SK-N-SH treated with all-trans-retinoic acid at 6 μM for 48 hours (cell line): ENCODE measurements around the gene KIF21B.

Experiments used
- ATAC-seq: fragments of 200-7000 bp; cut with Tn5 transposase; 3 replicates; pipeline ENCODE4 v1.9.1; 2020; ENCODE audit warnings: mild to moderate bottlenecking, moderate library complexity
- ARNTL ChIP-seq: fragments of 450-650 bp; formaldehyde crosslinking; IDR thresholded peaks from 2 replicates; pipeline ENCODE4 v1.5.0; 2020; ENCODE audit warnings: low read depth, mild to moderate bottlenecking, moderate library complexity, borderline replicate concordance
- BACH2 ChIP-seq: fragments of 250-450 bp; sonication (Bioruptor Pico); IDR thresholded peaks from 2 replicates; pipeline ENCODE4 v1.9.0; 2021; ENCODE audit warnings: mild to moderate bottlenecking, borderline replicate concordance
- CREB5 ChIP-seq: fragments of 250-450 bp; sonication (Bioruptor Pico); IDR thresholded peaks from 2 replicates; pipeline ENCODE4 v1.5.1; 2020; ENCODE audit warnings: low read depth, mild to moderate bottlenecking, moderate library complexity
- CSDC2 ChIP-seq: fragments of 250-450 bp; sonication (Bioruptor Pico); IDR thresholded peaks from 2 replicates; pipeline ENCODE4 v1.5.0; 2020; ENCODE audit warnings: mild to moderate bottlenecking, moderate library complexity
- ESRRG ChIP-seq: fragments of 250-450 bp; sonication (Bioruptor Pico); IDR thresholded peaks from 2 replicates; pipeline ENCODE4 v1.6.1; 2021; ENCODE audit warnings: mild to moderate bottlenecking
- GLIS3 ChIP-seq: fragments of 250-450 bp; sonication (Bioruptor Pico); IDR thresholded peaks from 2 replicates; pipeline ENCODE4 v1.5.0; 2020; ENCODE audit warnings: mild to moderate bottlenecking, moderate library complexity
- ISL1 ChIP-seq: fragments of 250-450 bp; sonication (Bioruptor Pico); IDR thresholded peaks from 2 replicates; pipeline ENCODE4 v2.1.2; 2022; ENCODE audit warnings: mild to moderate bottlenecking, moderate library complexity
- OSR1 ChIP-seq: fragments of 250-450 bp; sonication (Bioruptor Pico); IDR thresholded peaks from 2 replicates; pipeline ENCODE4 v1.8.0; 2022; ENCODE audit warnings: moderate library complexity, mild to moderate bottlenecking, inconsistent platforms
- PPARA ChIP-seq: fragments of 250-450 bp; sonication (Bioruptor Pico); IDR thresholded peaks from 2 replicates; pipeline ENCODE4 v1.5.0; 2020; ENCODE audit warnings: mild to moderate bottlenecking, borderline replicate concordance
- RARB ChIP-seq: fragments of 250-450 bp; sonication (Bioruptor Pico); IDR thresholded peaks from 2 replicates; pipeline ENCODE4 v1.8.0; 2021; ENCODE audit warnings: mild to moderate bottlenecking, moderate library complexity
- SNAI2 ChIP-seq: fragments of 250-450 bp; sonication (Bioruptor Pico); IDR thresholded peaks from 2 replicates; pipeline ENCODE4 v1.5.0; 2020; ENCODE audit warnings: mild to moderate bottlenecking, moderate library complexity
- TCF4 ChIP-seq: fragments of 250-450 bp; sonication (Bioruptor Pico); IDR thresholded peaks from 2 replicates; pipeline ENCODE4 v1.8.0; 2021; ENCODE audit warnings: mild to moderate bottlenecking, moderate library complexity, borderline replicate concordance
- TSHZ2 ChIP-seq: fragments of 250-450 bp; sonication (Bioruptor Pico); IDR thresholded peaks from 2 replicates; pipeline ENCODE4 v1.5.0; 2020; ENCODE audit warnings: mild to moderate bottlenecking, moderate library complexity
- ZC3H10 ChIP-seq: fragments of 250-450 bp; sonication (Bioruptor Pico); IDR thresholded peaks from 2 replicates; pipeline ENCODE4 v1.5.1; 2021; ENCODE audit warnings: mild to moderate bottlenecking, moderate library complexity
- ZFP3 ChIP-seq: fragments of 250-450 bp; sonication (Bioruptor Pico); IDR thresholded peaks from 2 replicates; pipeline ENCODE4 v1.5.0; 2020; ENCODE audit warnings: mild to moderate bottlenecking, moderate library complexity
- ZFP30 ChIP-seq: fragments of 450-650 bp; formaldehyde crosslinking; IDR thresholded peaks from 2 replicates; pipeline ENCODE4 v1.5.0; 2022; ENCODE audit warnings: mild to moderate bottlenecking, moderate library complexity
- ZNF565 ChIP-seq: fragments of 450-650 bp; formaldehyde crosslinking; conservative IDR thresholded peaks from 2 replicates; pipeline ENCODE4 v1.5.0; 2020; ENCODE audit warnings: low read depth, mild to moderate bottlenecking, moderate library complexity
- ZNF70 ChIP-seq: fragments of 450-650 bp; formaldehyde crosslinking; IDR thresholded peaks from 2 replicates; pipeline ENCODE4 v1.5.0; 2020; ENCODE audit warnings: mild to moderate bottlenecking, moderate library complexity
- ZNF8 ChIP-seq: fragments of 450-650 bp; formaldehyde crosslinking; IDR thresholded peaks from 2 replicates; pipeline ENCODE4 v1.5.0; 2020; ENCODE audit warnings: mild to moderate bottlenecking, moderate library complexity
- TF ChIP-seq, protein P1 (sequence below): fragments of 250-450 bp; sonication (Bioruptor Pico); IDR thresholded peaks from 2 replicates; pipeline ENCODE4 v1.8.0; 2021; ENCODE audit warnings: low read depth, mild to moderate bottlenecking, moderate library complexity, borderline replicate concordance

Gene KIF21B

DNA sequence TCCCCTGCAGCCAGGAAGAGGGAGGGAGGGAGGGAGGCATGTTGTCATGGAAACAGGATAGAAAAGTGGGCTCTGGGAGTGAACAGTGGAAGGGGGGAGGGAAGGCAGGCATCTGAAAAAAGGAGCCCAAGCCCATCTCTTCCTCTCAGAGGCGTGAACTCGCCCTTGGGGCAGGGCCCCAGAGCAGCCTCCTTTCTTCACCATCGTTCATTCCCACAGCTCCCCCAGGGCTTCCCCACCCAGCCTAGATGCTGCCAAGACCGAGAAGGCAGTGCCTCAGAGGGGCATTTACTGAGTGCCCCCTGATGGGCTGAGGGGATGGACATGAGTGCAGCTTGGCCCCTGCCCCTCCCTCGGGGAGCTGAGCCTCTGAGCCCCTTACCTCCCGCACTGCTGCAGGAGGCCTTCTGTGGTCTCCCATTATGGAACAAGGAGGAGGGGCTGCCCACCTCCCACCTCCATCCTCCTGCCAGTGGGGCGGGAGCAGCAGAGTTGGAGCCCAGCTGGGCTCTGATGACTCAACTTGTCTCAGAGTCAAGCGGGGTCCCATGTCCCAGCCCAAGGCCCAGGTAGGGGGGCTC lies 39.1 kb upstream of the KIF21B start (continued):
- TF ChIP-seq, protein P1, sequence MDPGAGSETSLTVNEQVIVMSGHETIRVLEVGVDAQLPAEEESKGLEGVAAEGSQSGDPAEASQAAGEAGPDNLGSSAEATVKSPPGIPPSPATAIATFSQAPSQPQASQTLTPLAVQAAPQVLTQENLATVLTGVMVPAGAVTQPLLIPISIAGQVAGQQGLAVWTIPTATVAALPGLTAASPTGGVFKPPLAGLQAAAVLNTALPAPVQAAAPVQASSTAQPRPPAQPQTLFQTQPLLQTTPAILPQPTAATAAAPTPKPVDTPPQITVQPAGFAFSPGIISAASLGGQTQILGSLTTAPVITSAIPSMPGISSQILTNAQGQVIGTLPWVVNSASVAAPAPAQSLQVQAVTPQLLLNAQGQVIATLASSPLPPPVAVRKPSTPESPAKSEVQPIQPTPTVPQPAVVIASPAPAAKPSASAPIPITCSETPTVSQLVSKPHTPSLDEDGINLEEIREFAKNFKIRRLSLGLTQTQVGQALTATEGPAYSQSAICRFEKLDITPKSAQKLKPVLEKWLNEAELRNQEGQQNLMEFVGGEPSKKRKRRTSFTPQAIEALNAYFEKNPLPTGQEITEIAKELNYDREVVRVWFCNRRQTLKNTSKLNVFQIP (CRISPR knock-in tag): no peak
- no peak for TF ChIP-seq RARB (CRISPR knock-in tag)
- TF ChIP-seq ZNF70 (CRISPR knock-in tag): no peak
- TF ChIP-seq SNAI2 (CRISPR knock-in tag): no peak

- TF ChIP-seq GLIS3 (CRISPR knock-in tag) (no peak), ZNF565 (no peak), ZNF8 (CRISPR knock-in tag) (no peak), ZFP30 (CRISPR knock-in tag) (no peak), ZC3H10 (no peak), RARB (CRISPR knock-in tag) (no peak)
- ATAC-seq: no peak
Measured at GRCh38 chr1:201061886-201062285, 38.4 kb upstream of the KIF21B start.

DNA sequence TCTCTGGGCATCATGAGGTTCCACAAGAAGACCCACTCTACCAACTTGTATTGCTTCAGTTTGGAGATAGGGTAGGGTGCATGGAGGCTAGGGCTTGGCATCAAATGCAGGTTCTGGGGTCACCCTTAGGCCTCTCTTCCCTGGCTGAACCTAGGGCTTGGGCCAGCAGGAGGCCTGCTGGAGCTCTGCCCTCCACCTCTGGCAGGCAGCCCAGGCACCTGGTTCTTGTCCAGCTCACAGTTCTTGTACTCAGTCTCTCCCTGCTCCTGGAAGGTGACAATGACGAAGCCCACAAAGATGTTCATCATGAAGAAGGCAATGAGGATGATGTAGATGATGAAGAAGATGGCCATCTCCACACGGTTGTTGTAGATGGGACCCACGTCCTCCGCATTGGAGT lies 37.5 kb upstream of the KIF21B start:
- no peak for ATAC-seq
- TF ChIP-seq, protein P1 (CRISPR knock-in tag): no peak
- TF ChIP-seq OSR1 (CRISPR knock-in tag) (no peak), SNAI2 (CRISPR knock-in tag) (no peak), CREB5 (CRISPR knock-in tag) (no peak), GLIS3 (CRISPR knock-in tag) (no peak), PPARA (no peak), ZFP3 (no peak), ISL1 (no peak), ESRRG (CRISPR knock-in tag) (no peak), BACH2 (CRISPR knock-in tag) (no peak)

- no peak for ATAC-seq
- TF ChIP-seq TSHZ2 (no peak), ARNTL (CRISPR knock-in tag) (no peak), ISL1 (no peak), BACH2 (CRISPR knock-in tag) (no peak), CSDC2 (CRISPR knock-in tag) (no peak), PPARA (no peak), ZNF565 (no peak), OSR1 (CRISPR knock-in tag) (no peak), ZNF70 (CRISPR knock-in tag) (no peak)
- TF ChIP-seq, all 23 proteins: peak for 0
Measured at GRCh38 chr1:201060586-201060985, 37.1 kb upstream of the KIF21B start.

DNA sequence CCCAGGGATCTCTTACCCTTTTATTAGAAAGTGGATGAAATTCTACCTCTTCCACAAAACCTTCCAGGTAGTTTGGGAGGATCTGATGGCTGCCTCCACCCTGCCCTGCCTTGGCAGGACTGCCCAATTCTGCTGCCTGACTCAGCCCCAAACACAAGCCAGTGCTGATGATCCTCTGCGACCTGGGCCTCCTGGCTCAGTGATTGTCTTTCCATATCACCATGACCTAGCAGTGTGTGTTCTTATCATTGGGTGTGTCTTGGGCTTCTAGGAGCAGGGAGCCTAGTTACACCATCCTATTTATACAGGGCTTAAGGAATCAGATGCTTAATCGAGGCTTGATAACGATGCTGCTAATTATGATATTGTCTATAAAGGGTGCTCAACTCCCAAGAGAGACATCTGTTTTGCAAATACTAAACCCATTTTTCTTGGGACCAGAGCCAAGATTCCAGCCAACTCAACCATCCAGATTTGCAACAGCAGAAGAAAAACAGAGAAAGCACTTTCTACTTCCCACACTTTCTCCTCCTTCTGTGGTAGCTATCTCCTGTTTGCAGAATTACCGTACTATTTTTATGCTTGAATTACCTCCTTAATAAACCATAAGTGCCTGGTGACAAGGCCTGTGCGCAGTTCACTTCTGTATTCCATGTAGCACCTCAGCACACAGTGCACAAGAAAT lies 36.5 kb upstream of the KIF21B start:
- ATAC-seq: no peak
- TF ChIP-seq GLIS3 (CRISPR knock-in tag) (no peak), ZNF565 (no peak), ARNTL (CRISPR knock-in tag) (no peak), ISL1 (no peak), TCF4 (CRISPR knock-in tag) (no peak), TSHZ2 (no peak)
- TF ChIP-seq, protein P1 (CRISPR knock-in tag): no peak
